Jurkat, Clone E6-1 (cell line): ENCODE measurements around the gene ACOXL.

Experiments used
- DNase-seq: peaks from one replicate; pipeline ENCODE4 v3.0.0-alpha.2; 2011; ENCODE audit warnings: low read depth, low spot score
- H3K4me3 ChIP-seq: 2 replicates; pipeline ENCODE4 v1.5.1; 2011; ENCODE audit warnings: mild to moderate bottlenecking, low read length, control low read depth, moderate library complexity

ACOXL gene

GRCh38 chr2:111101592-111101991 is 369.2 kb downstream of the ACOXL start:
- no peak overlapping the region for H3K4me3 ChIP-seq
- DNase-seq: no peak

- no peak overlapping the region for H3K4me3 ChIP-seq
- no peak for DNase-seq
Observed at GRCh38 chr2:111102216-111102615, 369.8 kb downstream of the ACOXL start.

- no peak overlapping the region for H3K4me3 ChIP-seq
- no peak for DNase-seq
Observed at GRCh38 chr2:111105926-111106325, 373.6 kb downstream of the ACOXL start.

GRCh38 chr2:111106706-111107105 is 374.3 kb downstream of the ACOXL start:
- H3K4me3 ChIP-seq: no peak overlapping the region
- DNase-seq: no peak

GRCh38 chr2:111108745-111109271 is 376.4 kb downstream of the ACOXL start:
- H3K4me3 ChIP-seq: no peak overlapping the region
- no peak for DNase-seq

GRCh38 chr2:111111101-111111755 is 378.9 kb downstream of the ACOXL start:
- no peak overlapping the region for H3K4me3 ChIP-seq
- DNase-seq: no peak

GRCh38 chr2:111113838-111114237 is 381.5 kb downstream of the ACOXL start:
- no peak for DNase-seq
- no peak overlapping the region for H3K4me3 ChIP-seq

GRCh38 chr2:111116011-111116746 is 383.8 kb downstream of the ACOXL start:
- DNase-seq: no peak
- no peak overlapping the region for H3K4me3 ChIP-seq

GRCh38 chr2:111116843-111117597 is 384.6 kb downstream of the ACOXL start:
- peak overlapping the region; percentile 38 for H3K4me3 ChIP-seq
- peak; percentile 68 for DNase-seq

- peak overlapping the region; percentile 38 for H3K4me3 ChIP-seq
- no peak for DNase-seq
Observed at GRCh38 chr2:111117598-111118480, 385.5 kb downstream of the ACOXL start.

- DNase-seq: no peak
- H3K4me3 ChIP-seq: peak overlapping the region; percentile 38
Observed at GRCh38 chr2:111118481-111118980, 386.2 kb downstream of the ACOXL start.

GRCh38 chr2:111118981-111119821 is 386.8 kb downstream of the ACOXL start:
- H3K4me3 ChIP-seq: peak overlapping the region; percentile 38
- DNase-seq: no peak

GRCh38 chr2:111119822-111120252 is 387.5 kb downstream of the ACOXL start:
- H3K4me3 ChIP-seq: peak overlapping the region; percentile 66
- no peak for DNase-seq

GRCh38 chr2:111120253-111121027 is 388.1 kb downstream of the ACOXL start, which contains the start of gene BCL2L11:
Gene BCL2L11 (plus strand): TSS chr2:111120914. CDS start chr2:111123746, 2,832 bp downstream.
- H3K4me3 ChIP-seq: peak within 1 kb of the TSS; percentile 66
- peak; percentile 81 for DNase-seq

- DNase-seq: no peak
- H3K4me3 ChIP-seq: peak overlapping the region; percentile 66
Observed at GRCh38 chr2:111121028-111121827, 388.9 kb downstream of the ACOXL start.
